Measurements from ENCODE around the gene PCID2.
A peak's percentile ranks its signal among the peaks of the same experiment; 100 is the strongest.

The PCID2 gene

DNA sequence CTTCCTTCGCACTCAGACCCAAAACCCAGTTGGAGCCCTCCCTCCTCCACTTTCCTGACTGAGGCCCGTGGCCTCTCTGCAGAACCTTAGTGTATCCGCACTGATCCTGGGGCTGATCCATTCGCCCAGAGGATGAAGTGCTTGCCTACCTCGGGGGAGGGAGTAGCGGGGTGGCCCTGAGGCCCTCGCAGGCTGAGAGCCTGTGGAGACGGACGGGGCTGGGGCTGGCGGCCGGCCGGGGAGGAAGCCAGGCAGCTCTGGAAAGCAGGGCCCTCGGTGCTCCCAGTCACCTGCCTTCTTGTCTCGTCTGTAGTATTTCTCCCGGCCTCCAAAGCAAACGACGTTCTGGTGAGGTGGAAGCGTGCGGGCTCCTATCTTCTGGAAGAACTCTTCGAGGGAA is 48.8 kb downstream of the PCID2 start:
- H3K27ac ChIP-seq = no peak overlapping the region
- H3K4me3 ChIP-seq = no peak overlapping the region
- TF ChIP-seq, protein P1, sequence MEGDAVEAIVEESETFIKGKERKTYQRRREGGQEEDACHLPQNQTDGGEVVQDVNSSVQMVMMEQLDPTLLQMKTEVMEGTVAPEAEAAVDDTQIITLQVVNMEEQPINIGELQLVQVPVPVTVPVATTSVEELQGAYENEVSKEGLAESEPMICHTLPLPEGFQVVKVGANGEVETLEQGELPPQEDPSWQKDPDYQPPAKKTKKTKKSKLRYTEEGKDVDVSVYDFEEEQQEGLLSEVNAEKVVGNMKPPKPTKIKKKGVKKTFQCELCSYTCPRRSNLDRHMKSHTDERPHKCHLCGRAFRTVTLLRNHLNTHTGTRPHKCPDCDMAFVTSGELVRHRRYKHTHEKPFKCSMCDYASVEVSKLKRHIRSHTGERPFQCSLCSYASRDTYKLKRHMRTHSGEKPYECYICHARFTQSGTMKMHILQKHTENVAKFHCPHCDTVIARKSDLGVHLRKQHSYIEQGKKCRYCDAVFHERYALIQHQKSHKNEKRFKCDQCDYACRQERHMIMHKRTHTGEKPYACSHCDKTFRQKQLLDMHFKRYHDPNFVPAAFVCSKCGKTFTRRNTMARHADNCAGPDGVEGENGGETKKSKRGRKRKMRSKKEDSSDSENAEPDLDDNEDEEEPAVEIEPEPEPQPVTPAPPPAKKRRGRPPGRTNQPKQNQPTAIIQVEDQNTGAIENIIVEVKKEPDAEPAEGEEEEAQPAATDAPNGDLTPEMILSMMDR (IDR thresholded peaks at IDR 0.05) = no peak
- no peak for DNase-seq (ENCODE audit: low spot score)

DNA sequence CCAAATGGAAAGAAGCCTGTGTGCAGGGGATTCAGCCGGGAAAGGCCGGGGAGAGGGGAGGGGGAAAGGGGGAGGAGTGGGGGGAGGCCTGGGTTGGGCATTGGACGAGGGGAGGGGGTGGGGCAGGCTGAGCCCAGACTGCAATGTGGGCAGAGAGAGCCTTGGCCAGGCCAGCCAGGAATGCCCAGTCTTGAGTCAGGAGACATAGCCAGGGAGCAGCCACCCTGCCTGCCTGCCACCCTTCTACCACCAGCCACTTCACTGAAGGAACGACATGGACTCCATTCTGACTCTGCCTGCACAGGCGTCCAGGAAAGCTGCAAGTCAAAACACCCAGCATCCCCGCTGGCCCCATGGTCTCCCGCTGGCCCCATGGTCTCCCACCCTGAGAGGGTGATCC is 49.5 kb downstream of the PCID2 start:
- H3K27ac ChIP-seq = no peak overlapping the region
- DNase-seq (ENCODE audit: low spot score) = no peak
- H3K4me3 ChIP-seq = no peak overlapping the region
- TF ChIP-seq, protein P1 (IDR thresholded peaks at IDR 0.05) = no peak

DNA sequence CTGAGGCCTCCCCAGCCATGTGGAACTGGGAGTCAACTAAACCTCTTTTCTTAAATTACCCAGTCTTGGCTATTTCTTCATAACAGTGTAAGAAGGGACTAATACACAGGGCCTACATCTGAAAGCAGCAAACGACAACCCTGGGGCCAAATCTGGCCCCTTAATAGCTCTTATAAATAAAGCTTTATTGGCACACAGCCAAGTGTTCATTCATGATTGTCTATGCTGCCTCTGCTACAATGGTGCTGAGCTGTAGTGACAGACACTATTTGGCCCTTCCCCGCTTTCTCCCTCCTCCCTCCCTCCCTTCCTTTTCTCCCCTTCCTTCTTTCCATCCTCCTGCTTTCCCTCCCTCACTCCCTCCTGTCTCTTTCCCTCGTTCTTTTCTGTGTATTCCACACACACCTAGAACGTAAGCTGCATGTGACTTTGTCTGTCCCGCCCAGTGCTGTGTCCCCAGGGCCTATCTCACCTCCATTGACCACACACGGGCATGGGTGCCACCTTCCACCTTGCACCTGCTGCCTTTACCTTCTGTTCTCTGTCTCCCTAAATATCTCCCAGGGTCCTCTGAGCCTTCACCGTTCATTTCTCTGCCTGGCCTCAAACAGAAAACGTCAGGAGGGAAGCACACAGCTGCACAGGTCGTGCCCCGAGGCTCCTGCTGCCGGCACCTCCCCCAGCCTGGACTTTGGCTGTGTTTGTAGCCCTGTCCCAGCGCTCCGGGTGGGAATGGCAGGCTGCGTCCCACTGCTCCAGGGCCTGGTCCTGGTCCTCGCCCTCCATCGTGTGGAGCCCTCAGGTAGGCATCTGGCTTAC is 50.3 kb downstream of the PCID2 start, which contains the start of gene PROZ:
Gene PROZ, plus strand, starts transcription at position 720 of the 819 bp plus-strand sequence. Its CDS starts 13 bp downstream, at position 733.
- no peak within 1 kb of the TSS for H3K4me3 ChIP-seq
- H3K27ac ChIP-seq = no peak within 1 kb of the TSS
- DNase-seq (ENCODE audit: low spot score) = peak; percentile 22
- TF ChIP-seq, protein P1 (IDR thresholded peaks at IDR 0.05) = no peak

DNA sequence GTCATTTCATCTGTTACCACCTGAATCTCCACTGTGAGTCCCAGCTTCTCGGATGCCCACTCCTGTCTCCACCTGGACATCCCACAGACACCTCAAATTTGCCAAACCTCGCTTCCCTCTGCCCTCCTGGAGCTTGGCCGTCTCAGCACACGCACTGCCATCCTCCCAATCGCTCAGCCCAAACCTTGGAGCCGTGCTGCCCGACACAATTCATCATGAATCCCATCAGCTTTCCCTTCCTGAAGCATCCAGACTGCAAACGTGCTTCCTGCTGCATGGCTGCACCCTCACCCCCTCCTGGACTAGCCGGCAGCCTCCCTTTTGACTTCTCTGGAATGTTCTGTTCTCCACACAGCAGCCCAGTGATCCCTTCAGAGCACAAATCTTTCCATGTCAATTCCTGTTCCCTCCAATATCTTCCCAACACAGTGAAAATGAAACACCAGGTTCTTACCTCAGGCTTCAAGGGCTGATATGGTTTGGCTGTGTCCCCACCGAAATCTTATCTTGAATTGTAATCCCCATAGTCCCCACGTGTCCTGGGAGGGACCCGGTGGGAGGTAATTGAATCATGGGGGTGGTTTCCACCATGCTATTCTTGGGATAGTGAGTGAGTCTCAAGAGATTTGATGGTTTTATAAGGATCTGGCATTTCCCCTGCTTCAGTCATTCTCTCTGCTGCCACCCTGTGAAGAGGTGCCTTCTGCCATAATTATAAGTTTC is 51.1 kb downstream of the PCID2 start:
- Histone ChIP-seq H3K27ac (no peak overlapping the region), H3K4me3 (no peak overlapping the region)
- peak; percentile 58 for DNase-seq (ENCODE audit: low spot score)
- TF ChIP-seq, protein P1 (IDR thresholded peaks at IDR 0.05) = no peak

DNA sequence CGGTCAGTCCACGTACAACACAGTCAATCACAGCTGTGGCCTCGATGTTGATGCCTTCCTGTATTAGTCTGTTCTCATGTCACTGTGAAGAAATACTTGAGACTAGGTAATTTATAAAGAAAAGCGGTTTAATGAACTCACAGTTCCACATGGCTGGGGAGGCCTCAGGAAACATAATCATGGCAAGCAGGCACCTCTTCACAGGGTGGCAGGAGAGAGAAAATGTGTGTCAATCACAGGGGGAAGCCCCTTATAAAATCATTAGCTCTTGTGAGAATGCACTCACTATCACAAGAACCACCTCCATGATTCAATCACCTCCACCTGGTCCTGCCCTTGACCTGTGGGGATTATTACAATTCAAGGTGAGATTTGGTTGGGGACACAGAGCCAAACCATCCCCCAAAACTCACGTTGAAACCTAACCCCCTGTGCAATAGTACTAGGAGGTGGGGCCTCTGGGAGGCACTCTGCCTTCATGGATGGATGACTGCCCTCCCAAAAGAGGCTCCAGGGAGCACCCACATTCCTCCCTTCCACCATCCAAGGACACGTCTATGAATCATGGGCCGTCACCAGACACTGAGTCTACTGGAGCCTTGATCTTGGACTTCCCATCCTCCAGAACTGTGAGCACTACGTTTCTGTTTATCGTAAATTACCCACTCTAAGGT is 52.4 kb downstream of the PCID2 start:
- H3K4me3 ChIP-seq = no peak overlapping the region
- H3K27ac ChIP-seq = no peak overlapping the region
- TF ChIP-seq, protein P1 (IDR thresholded peaks at IDR 0.05) = no peak
- peak; percentile 29 for DNase-seq (ENCODE audit: low spot score)

DNA sequence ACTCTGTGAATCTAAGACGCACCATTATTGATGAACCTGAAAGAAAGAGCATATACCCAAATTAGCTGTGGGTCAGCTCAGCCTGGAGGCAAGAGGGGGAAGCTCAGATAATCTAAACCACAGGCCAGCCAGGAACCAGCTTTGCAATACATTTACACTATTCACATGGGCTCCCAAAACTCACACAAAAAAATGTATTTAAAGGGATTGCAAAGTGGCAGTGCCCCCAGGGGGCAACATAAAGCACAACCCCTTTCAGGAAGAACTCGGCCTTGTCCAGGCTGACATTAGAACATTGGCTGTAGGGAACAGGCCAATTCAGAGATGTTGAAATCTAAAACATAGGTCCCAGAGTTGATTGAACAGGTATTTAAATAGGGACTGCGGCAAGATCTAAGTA is 53.3 kb downstream of the PCID2 start:
- peak; percentile 70 for DNase-seq (ENCODE audit: low spot score)
- Histone ChIP-seq H3K27ac (no peak overlapping the region), H3K4me3 (no peak overlapping the region)
- TF ChIP-seq, protein P1 (IDR thresholded peaks at IDR 0.05) = no peak

All from coronary artery (tissue), 2 donors.